GM12872 (cell line): ENCODE results near the gene ABCB8.

Experiments
- TF ChIP-seq, protein P1 (sequence below): IDR thresholded peaks from 3 replicates; pipeline ENCODE4 v1.5.1; 2011; ENCODE audit warnings: low read depth, mild to moderate bottlenecking, low read length, moderate library complexity; ENCODE audit not compliant: insufficient read depth

ABCB8 gene

DNA sequence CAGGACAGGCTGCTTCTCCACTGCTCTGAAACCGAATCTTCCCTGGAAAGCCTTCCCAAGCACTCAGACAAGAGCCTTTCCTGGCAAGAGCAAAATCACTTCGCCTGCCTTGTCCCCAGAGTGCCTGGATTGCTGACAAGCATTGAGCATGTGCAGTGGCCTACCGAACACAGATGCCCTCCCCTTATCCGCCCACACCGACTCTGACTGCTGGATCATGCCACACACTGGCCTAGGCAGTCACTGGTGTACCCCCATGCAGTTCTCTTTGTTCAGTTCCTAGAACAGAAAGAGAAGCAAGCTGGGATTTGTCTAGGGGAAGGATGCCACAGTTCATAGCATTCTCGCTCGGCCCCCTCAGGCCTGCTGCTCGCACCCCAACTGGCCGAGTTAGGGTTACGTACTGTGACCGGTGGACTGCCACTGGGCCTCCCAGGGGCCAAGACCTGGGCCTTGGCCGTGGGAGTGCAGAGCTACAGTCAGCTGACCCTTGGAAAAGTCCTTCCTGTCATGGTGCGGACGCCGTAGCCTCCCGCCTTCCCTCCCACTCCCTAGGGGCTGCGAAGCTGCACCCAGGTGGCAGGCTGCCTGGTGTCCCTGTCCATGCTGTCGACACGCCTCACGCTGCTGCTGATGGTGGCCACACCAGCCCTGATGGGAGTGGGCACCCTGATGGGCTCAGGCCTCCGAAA, 6.9 kb downstream of the ABCB8 start:
- TF ChIP-seq, protein P1, sequence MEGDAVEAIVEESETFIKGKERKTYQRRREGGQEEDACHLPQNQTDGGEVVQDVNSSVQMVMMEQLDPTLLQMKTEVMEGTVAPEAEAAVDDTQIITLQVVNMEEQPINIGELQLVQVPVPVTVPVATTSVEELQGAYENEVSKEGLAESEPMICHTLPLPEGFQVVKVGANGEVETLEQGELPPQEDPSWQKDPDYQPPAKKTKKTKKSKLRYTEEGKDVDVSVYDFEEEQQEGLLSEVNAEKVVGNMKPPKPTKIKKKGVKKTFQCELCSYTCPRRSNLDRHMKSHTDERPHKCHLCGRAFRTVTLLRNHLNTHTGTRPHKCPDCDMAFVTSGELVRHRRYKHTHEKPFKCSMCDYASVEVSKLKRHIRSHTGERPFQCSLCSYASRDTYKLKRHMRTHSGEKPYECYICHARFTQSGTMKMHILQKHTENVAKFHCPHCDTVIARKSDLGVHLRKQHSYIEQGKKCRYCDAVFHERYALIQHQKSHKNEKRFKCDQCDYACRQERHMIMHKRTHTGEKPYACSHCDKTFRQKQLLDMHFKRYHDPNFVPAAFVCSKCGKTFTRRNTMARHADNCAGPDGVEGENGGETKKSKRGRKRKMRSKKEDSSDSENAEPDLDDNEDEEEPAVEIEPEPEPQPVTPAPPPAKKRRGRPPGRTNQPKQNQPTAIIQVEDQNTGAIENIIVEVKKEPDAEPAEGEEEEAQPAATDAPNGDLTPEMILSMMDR, result no peak

DNA sequence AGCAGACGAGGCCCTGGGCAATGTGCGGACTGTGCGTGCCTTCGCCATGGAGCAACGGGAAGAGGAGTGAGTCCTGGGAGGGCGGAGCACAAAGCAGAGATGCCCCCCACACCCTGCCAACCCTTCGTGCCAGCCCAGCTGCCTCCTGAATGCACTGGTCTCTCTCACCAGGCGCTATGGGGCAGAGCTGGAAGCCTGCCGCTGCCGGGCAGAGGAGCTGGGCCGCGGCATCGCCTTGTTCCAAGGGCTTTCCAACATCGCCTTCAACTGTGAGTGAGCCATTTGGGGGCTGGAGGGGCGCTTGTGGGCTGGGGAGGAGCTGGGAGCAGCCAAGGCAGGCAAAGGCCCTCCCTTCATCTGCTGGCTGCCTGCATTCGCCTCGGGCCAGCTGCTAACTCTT, 7.7 kb downstream of the ABCB8 start:
- TF ChIP-seq, protein P1, result no peak

DNA sequence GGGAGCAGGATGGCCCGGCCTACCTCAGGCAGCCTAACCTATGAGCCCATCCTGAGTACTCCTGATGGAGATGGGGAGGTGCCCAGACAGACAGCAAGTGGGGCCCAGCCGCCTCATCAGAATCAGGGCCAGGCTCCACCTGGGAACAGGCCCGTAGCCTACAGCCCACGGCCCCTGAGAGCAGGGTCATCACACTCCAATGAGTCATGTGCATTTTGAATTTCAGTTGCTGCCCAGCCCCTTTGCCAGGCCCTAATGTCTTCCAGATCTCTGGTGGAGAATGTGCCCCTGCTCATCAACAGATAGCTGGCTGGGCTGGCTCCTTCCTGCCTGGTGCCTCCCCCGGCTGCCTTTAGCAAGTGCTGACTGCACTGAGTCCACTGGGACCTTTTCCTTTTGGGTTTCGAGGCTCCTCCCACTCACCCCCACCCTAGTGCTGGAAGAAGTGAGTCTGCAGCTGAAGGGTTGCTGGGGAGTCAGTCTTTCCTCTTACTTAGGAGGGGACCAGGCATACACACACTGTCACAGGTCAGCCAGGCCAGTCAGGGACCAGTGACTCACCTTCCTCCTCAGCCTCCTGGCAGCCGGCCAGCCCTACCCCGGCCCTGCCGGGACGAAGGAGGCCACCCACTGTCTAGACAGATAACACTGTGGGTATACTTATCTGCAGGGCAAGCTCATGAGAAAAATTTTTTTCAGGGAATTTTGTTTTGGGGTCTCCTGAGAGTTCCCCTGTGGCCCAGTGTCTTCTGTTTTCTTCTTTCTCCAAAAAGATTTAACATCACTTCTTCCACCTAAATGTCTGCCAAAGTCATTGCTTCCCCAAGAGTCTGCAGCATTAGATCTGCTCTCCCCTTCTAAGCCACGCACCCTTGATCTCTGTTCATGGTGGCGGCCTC, 10.9 kb downstream of the ABCB8 start:
- TF ChIP-seq, protein P1, result no peak

DNA sequence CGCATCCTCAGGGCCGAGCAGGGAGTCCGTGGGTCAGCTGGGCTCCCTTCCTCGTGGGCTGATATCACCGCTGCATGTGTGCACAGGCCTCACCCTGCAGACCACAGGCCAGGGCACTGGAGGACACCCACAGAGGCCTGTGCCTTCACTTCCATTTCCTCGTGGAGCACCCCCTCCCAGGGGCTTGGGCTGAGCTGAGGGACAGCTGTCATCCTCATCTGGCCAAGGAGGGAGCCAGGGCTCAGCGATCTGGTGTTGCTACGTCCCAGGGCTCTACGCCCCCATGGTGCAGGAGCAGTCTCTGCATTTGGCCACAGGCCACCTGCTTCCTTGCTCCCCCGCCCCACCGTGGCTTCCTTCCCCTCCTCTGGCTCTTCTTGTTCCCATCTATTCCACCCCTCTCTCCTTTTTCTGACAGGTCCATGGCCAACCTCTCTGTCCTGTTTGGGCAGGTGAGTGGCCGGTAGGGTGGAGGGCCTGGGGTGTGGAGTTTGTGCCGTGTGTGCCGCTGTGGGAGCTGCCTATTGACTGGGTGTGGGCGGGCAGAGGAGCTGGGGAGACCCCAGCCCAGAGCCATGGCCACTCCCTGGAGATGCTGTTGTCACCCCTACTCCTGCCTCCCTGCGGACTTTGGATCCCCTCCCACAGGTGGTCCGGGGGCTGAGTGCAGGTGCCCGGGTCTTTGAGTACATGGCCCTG, 11.7 kb downstream of the ABCB8 start:
- TF ChIP-seq, protein P1, result no peak

DNA sequence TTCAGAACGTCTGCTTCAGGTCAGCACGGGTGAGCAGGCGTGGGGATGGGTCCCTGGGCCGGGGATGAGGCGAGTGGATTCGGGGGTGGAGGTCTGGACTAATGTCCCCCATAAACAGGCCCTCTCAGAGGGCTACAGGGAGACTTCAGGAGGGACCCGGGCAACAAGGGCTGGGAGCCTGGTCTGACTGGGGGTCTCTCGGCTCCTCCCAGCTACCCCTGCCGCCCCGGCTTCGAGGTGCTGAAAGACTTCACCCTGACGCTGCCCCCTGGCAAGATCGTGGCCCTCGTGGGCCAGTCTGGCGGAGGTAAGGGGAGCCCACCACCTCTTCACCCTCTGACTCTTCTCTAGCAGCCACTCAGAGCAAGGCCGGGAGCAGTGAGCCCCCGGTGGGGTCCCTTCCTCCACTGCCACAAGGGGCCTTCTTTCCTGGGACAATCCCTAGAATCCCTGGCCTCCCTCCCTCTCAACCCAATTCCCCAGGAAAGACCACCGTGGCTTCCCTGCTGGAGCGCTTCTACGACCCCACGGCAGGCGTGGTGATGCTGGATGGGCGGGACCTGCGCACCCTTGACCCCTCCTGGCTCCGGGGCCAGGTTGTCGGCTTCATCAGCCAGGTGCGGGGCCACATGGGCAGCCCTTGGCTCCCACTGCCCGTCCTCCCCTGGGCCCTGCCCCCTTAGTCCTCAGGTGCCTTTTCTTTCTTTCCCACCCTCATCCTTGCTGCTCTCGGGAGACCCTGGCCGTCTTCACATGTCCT, 12.5 kb downstream of the ABCB8 start:
- TF ChIP-seq, protein P1, result no peak

DNA sequence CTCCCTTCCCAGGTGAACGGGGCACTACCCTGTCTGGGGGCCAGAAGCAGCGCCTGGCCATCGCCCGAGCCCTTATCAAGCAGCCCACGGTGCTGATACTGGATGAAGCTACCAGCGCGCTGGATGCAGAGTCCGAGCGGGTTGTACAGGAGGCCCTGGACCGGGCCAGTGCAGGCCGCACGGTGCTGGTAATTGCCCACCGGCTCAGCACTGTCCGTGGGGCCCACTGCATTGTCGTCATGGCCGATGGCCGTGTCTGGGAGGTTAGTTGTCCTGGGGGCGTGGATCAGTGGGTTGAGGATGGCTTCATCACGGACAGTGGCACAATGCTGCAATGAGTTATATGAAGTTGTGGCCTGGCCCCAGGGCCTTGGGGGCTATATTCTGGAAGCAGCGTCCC, 15.7 kb downstream of the ABCB8 start:
- TF ChIP-seq, protein P1, result no peak
